GM12874 (cell line): ENCODE results near the gene EMC9.

Source experiments
- TF ChIP-seq, protein P1 (sequence below): IDR thresholded peaks from 2 replicates; pipeline ENCODE4 v1.5.1; 2011; ENCODE audit warnings: low read depth, mild to moderate bottlenecking, control low read depth, low read length, moderate library complexity; ENCODE audit not compliant: insufficient read depth

EMC9 gene

GRCh38 chr14:24131549-24131966 is 9.8 kb downstream of the EMC9 start:
- TF ChIP-seq, protein P1, sequence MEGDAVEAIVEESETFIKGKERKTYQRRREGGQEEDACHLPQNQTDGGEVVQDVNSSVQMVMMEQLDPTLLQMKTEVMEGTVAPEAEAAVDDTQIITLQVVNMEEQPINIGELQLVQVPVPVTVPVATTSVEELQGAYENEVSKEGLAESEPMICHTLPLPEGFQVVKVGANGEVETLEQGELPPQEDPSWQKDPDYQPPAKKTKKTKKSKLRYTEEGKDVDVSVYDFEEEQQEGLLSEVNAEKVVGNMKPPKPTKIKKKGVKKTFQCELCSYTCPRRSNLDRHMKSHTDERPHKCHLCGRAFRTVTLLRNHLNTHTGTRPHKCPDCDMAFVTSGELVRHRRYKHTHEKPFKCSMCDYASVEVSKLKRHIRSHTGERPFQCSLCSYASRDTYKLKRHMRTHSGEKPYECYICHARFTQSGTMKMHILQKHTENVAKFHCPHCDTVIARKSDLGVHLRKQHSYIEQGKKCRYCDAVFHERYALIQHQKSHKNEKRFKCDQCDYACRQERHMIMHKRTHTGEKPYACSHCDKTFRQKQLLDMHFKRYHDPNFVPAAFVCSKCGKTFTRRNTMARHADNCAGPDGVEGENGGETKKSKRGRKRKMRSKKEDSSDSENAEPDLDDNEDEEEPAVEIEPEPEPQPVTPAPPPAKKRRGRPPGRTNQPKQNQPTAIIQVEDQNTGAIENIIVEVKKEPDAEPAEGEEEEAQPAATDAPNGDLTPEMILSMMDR, result no peak

GRCh38 chr14:24130717-24131548 is 10.5 kb downstream of the EMC9 start:
- TF ChIP-seq, protein P1, result no peak

DNA sequence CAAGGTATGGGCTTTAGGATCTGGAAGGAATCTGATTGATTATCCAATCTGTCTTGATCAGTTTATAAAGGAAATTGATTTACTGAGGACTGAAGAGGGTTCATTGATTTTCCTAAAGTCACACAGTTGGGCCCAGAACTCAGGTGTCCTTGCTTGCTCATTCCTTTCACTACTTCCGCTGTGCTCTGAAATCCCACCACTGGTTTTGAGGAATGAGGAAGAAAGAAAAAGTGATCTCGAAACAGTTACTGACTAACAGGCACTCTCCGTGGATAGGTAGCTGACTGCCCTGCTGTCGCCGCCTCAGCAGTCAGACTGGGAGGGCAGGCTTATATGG is 11.0 kb downstream of the EMC9 start, which contains the start of gene FITM1:
FITM1 (plus strand) TSS at position 280 of the 337 bp plus-strand sequence. CDS start 905 bp downstream, outside the sequence.
- TF ChIP-seq, protein P1, result no peak

- TF ChIP-seq, protein P1, result no peak
Measured at GRCh38 chr14:24129410-24129998, 11.9 kb downstream of the EMC9 start.

- TF ChIP-seq, protein P1, result no peak
Measured at GRCh38 chr14:24127673-24128072, 13.7 kb downstream of the EMC9 start.

DNA sequence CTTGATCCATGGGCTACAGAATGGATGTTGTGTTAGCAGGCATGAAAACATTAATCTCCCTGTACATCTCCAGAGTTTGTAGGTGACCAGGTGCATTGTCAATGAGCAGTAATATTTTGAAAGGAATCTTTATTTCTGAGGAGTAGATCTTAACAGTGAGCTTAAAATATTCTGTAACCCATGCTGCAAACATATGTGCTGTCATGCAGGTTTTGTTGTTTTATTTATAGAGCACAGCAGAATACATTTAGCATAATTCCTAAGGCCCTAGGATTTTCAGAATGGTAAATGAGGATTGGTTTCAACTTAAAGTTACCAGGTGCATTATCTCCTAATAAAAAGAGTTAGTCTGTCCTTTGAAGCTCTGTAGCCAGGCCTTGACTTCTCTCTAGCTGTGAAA is 14.5 kb downstream of the EMC9 start:
- TF ChIP-seq, protein P1, result no peak
